ENCODE data around the gene DAPK1.

The DAPK1 gene

DNA sequence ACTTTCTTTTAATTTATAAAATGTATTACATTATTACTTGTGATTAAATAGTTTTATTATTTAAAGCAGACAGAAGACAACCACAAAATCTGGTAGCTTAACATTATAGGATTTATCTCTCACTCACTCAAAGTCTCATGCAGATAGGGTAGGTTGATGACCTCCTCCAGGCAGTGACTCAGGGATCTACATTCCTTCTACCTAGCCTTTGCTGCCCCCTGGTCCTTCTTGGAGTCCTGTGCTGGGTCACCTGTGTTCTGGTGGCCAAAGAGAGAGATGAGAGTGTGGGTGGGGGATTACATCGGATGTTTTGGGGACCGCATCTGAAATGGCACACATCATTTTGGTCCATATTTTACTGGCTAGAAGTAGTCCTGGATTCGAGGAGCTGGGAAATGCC, 132.6 kb downstream of the DAPK1 start:
- H3K4me3 ChIP-seq (IDR thresholded peaks at IDR 0.05; ENCODE audit: insufficient read depth, low read depth, low read length): no peak overlapping the region
- no peak overlapping the region for H3K9ac ChIP-seq
- no peaks in the 10 kb centered on the region for H4K20me1 ChIP-seq (ENCODE audit: insufficient read depth)
- H2AFZ ChIP-seq (ENCODE audit: low read depth): no peak overlapping the region
- no peak overlapping the region for H3K27ac ChIP-seq
- no peaks in the 10 kb centered on the region for H3K79me2 ChIP-seq (ENCODE audit: insufficient read depth, low read depth)
- H3K27me3 ChIP-seq (ENCODE audit: insufficient read depth, low read depth): no peaks in the 10 kb centered on the region
- TF ChIP-seq CTCF (conservative IDR thresholded peaks at IDR 0.05; ENCODE audit: low read depth, low read length): no peak
- H3K36me3 ChIP-seq (ENCODE audit: insufficient read depth): no peaks in the 10 kb centered on the region
- H3K4me2 ChIP-seq: no peak overlapping the region
- H3K4me1 ChIP-seq (ENCODE audit: low read depth, poor library complexity, severe bottlenecking): no peaks in the 10 kb centered on the region

GRCh38 chr9:87630846-87631245, 133.2 kb downstream of the DAPK1 start:
- Histone ChIP-seq H3K4me2 (no peak overlapping the region), H3K27ac (no peak overlapping the region), H2AFZ (ENCODE audit: low read depth) (no peak overlapping the region), H4K20me1 (ENCODE audit: insufficient read depth) (no peaks in the 10 kb centered on the region), H3K36me3 (ENCODE audit: insufficient read depth) (no peaks in the 10 kb centered on the region), H3K79me2 (ENCODE audit: insufficient read depth, low read depth) (no peaks in the 10 kb centered on the region), H3K27me3 (ENCODE audit: insufficient read depth, low read depth) (no peaks in the 10 kb centered on the region), H3K4me3 (IDR thresholded peaks at IDR 0.05; ENCODE audit: insufficient read depth, low read depth, low read length) (no peak overlapping the region), H3K9ac (no peak overlapping the region), H3K4me1 (ENCODE audit: low read depth, poor library complexity, severe bottlenecking) (no peaks in the 10 kb centered on the region)
- no peak for TF ChIP-seq CTCF (conservative IDR thresholded peaks at IDR 0.05; ENCODE audit: low read depth, low read length)

GRCh38 chr9:87635656-87636501, 138.2 kb downstream of the DAPK1 start:
- no peaks in the 10 kb centered on the region for H4K20me1 ChIP-seq (ENCODE audit: insufficient read depth)
- H2AFZ ChIP-seq (ENCODE audit: low read depth): no peak overlapping the region
- H3K4me3 ChIP-seq (IDR thresholded peaks at IDR 0.05; ENCODE audit: insufficient read depth, low read depth, low read length): no peak overlapping the region
- no peak overlapping the region for H3K9ac ChIP-seq
- no peaks in the 10 kb centered on the region for H3K79me2 ChIP-seq (ENCODE audit: insufficient read depth, low read depth)
- no peaks in the 10 kb centered on the region for H3K36me3 ChIP-seq (ENCODE audit: insufficient read depth)
- TF ChIP-seq CTCF (conservative IDR thresholded peaks at IDR 0.05; ENCODE audit: low read depth, low read length): no peak
- no peak overlapping the region for H3K4me2 ChIP-seq
- no peak overlapping the region for H3K27ac ChIP-seq
- no peaks in the 10 kb centered on the region for H3K27me3 ChIP-seq (ENCODE audit: insufficient read depth, low read depth)
- H3K4me1 ChIP-seq (ENCODE audit: low read depth, poor library complexity, severe bottlenecking): no peaks in the 10 kb centered on the region

- TF ChIP-seq CTCF (conservative IDR thresholded peaks at IDR 0.05; ENCODE audit: low read depth, low read length): no peak
- no peak overlapping the region for H3K9ac ChIP-seq
- H3K4me3 ChIP-seq (IDR thresholded peaks at IDR 0.05; ENCODE audit: insufficient read depth, low read depth, low read length): no peak overlapping the region
- no peaks in the 10 kb centered on the region for H3K36me3 ChIP-seq (ENCODE audit: insufficient read depth)
- no peaks in the 10 kb centered on the region for H3K79me2 ChIP-seq (ENCODE audit: insufficient read depth, low read depth)
- no peak overlapping the region for H3K27ac ChIP-seq
- no peaks in the 10 kb centered on the region for H3K4me1 ChIP-seq (ENCODE audit: low read depth, poor library complexity, severe bottlenecking)
- no peak overlapping the region for H2AFZ ChIP-seq (ENCODE audit: low read depth)
- no peak overlapping the region for H3K4me2 ChIP-seq
- no peaks in the 10 kb centered on the region for H3K27me3 ChIP-seq (ENCODE audit: insufficient read depth, low read depth)
- H4K20me1 ChIP-seq (ENCODE audit: insufficient read depth): no peaks in the 10 kb centered on the region
Observed at GRCh38 chr9:87638292-87638691, 140.6 kb downstream of the DAPK1 start.
